GM21423 (cell line): ENCODE results near the gene PRKX.
"Not testable (repeated sequence)": the region's sequence is repeated elsewhere in the genome, so short reads cannot be mapped to it uniquely, and the experiment has no call there.

ENCODE experiments used
- ATAC-seq: cut with Tn5 transposase; IDR thresholded peaks from one replicate; pipeline ENCODE4 v1.9.1; 2021; ENCODE audit warnings: mild to moderate bottlenecking, moderate library complexity; ENCODE audit not compliant: unreplicated experiment

The PRKX gene

GRCh38 chrX:3585719-3586118, 127.7 kb downstream of the PRKX start:
- no peak for ATAC-seq

GRCh38 chrX:3584415-3584996, 128.9 kb downstream of the PRKX start:
- ATAC-seq, result no peak

GRCh38 chrX:3582451-3582850, 131.0 kb downstream of the PRKX start:
- ATAC-seq, result no peak

GRCh38 chrX:3581609-3582108, 131.8 kb downstream of the PRKX start:
- ATAC-seq, result no peak

GRCh38 chrX:3577551-3577950, 135.9 kb downstream of the PRKX start:
- no peak for ATAC-seq

- ATAC-seq, result no peak
Observed at GRCh38 chrX:3576886-3577501, 136.5 kb downstream of the PRKX start.

GRCh38 chrX:3567686-3568085, 145.8 kb downstream of the PRKX start:
- ATAC-seq, result no peak

GRCh38 chrX:3563451-3563850, 150.0 kb downstream of the PRKX start:
- ATAC-seq, result no peak

- ATAC-seq, result not testable (repeated sequence)
Observed at GRCh38 chrX:3560010-3560409, 153.4 kb downstream of the PRKX start.
